GM06990 (cell line): ENCODE results near the gene ELANE.
"Not testable (repeated sequence)": the region's sequence is repeated elsewhere in the genome, so short reads cannot be mapped to it uniquely, and the experiment has no call there.

Experiments
- DNase-seq: peaks from one replicate; pipeline ENCODE4 v3.0.0-alpha.2; 2011; ENCODE audit not compliant: insufficient read length; ENCODE audit errors: extremely low read depth
- H3K27me3 ChIP-seq: replicated peaks from 2 replicates; pipeline ENCODE4 v1.6.0; 2011; ENCODE audit warnings: low read length; ENCODE audit not compliant: control insufficient read depth, insufficient read depth
- H3K36me3 ChIP-seq: 2 replicates; pipeline ENCODE4 v1.5.1; 2011; ENCODE audit warnings: low read length; ENCODE audit not compliant: control insufficient read depth, insufficient read depth
- H3K4me3 ChIP-seq: replicated peaks from 2 replicates; pipeline ENCODE4 v1.5.1; 2011; ENCODE audit warnings: low read depth, mild to moderate bottlenecking, control low read depth, low read length
- TF ChIP-seq, protein P1 (sequence below): IDR thresholded peaks from 2 replicates; pipeline ENCODE4 v1.5.1; 2011; ENCODE audit warnings: low read length, control low read depth, mild to moderate bottlenecking, inconsistent platforms; ENCODE audit not compliant: insufficient read depth, poor library complexity, severe bottlenecking

The ELANE gene

DNA sequence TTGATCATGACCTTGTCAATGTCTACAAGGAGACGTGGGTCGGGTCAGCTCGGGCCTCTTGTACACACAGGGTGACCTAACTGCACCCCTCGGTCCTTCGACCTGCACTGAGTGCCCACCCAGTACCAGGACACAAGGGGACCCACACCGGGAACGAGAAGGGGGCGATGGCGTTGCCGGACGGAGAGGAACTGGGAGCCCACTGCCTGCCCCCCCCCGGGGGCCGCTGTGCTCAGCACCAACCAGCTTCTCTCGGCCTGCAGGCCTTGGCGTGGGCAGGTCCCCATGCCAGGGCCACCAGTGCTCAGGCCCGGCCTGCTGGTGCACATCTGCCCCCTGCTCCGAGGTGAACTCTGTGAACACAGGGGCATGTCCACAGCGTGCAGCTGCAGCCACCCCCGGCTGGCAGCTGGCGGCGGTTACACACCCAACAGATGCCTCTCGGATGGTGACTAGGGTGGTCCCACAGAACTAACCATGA is 21.5 kb downstream of the ELANE start:
- Histone ChIP-seq H3K27me3 (no peaks in the 10 kb centered on the region), H3K4me3 (no peak overlapping the region), H3K36me3 (peaks cover 12% of the 10 kb centered on the region)
- DNase-seq = no peak
- TF ChIP-seq, protein P1, sequence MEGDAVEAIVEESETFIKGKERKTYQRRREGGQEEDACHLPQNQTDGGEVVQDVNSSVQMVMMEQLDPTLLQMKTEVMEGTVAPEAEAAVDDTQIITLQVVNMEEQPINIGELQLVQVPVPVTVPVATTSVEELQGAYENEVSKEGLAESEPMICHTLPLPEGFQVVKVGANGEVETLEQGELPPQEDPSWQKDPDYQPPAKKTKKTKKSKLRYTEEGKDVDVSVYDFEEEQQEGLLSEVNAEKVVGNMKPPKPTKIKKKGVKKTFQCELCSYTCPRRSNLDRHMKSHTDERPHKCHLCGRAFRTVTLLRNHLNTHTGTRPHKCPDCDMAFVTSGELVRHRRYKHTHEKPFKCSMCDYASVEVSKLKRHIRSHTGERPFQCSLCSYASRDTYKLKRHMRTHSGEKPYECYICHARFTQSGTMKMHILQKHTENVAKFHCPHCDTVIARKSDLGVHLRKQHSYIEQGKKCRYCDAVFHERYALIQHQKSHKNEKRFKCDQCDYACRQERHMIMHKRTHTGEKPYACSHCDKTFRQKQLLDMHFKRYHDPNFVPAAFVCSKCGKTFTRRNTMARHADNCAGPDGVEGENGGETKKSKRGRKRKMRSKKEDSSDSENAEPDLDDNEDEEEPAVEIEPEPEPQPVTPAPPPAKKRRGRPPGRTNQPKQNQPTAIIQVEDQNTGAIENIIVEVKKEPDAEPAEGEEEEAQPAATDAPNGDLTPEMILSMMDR = no peak

DNA sequence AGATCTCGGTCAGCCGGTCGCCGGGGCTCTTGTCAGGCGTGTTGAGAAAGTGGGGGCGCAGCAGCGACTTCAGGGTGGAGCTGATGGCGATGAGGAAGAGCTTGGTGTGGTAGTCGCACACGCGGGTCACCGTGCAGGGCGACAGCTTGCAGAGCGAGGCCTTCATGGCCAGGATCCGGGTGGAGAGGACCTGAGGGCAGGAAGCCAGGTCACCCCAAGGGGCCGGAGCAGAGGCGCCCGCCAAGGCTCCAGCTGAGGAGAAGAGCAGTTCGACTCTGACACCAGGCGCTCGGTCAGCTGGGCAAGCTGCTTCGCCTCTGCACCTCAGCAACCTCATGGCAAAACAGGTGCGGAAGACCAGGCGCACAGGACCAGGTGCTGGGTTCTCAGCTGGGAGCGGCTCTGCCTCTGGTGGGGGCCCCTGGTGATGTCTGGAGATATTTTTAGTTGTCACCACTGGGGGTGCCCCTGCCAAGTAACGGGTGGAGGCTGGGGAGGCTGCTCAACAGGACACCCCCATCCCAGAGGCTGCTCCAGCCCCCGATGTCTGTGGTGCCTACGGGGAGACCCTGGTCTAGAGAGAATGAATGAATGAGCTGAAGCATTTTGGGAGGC is 23.3 kb downstream of the ELANE start:
- peaks cover 11% of the 10 kb centered on the region for H3K36me3 ChIP-seq
- TF ChIP-seq, protein P1 = no peak
- DNase-seq = no peak
- H3K27me3 ChIP-seq = no peaks in the 10 kb centered on the region
- no peak overlapping the region for H3K4me3 ChIP-seq

DNA sequence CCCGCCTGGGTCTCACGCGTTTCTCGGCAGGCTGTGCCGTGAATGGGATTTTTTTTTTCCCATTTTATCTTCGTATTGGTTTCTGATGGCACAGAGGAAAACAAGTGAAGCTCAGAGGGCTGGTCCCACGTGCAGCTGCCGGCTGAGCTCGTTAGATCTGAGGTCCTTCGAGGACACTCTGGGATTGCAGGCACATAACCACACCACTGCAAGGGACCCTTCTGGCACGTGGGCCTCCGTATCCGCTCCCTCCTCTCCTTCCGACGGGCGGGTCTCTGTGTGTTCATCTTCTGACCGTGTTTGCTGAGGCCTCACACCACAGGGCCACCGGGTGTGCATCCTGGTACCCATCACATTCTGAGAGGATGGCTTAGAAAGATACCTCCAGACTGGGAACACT is 24.0 kb downstream of the ELANE start:
- Histone ChIP-seq H3K36me3 (peaks cover 8% of the 10 kb centered on the region), H3K4me3 (no peak overlapping the region), H3K27me3 (no peaks in the 10 kb centered on the region)
- TF ChIP-seq, protein P1 = no peak
- DNase-seq = no peak

DNA sequence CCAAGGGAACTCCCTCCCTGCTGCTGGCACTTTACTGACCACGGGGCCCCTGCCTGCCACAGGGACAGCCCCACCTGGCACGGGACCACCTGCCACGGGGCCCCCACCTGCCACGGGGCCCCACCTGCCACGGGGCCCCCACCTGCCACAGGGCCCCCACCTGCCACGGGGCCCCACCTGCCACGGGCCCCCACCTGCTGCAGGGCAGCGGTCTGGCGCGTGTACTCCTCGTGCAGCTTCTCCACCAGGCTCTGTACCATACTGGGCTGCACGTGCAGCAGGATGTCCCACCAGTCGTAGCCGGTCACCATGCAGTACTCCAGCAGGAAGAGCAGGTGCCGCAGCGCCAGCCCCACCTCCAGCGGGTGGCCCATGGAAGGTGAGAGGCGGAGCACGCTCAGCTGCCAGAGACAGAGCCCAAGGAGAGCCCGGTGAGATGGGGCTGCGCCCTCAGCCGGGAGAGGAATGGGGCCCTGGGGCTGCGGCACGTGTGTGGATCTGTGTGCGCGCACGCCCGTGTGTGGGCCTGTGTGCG is 24.7 kb downstream of the ELANE start:
- Histone ChIP-seq H3K27me3 (no peaks in the 10 kb centered on the region), H3K4me3 (no peak overlapping the region), H3K36me3 (peaks cover 11% of the 10 kb centered on the region)
- TF ChIP-seq, protein P1 = no peak
- no peak for DNase-seq

DNA sequence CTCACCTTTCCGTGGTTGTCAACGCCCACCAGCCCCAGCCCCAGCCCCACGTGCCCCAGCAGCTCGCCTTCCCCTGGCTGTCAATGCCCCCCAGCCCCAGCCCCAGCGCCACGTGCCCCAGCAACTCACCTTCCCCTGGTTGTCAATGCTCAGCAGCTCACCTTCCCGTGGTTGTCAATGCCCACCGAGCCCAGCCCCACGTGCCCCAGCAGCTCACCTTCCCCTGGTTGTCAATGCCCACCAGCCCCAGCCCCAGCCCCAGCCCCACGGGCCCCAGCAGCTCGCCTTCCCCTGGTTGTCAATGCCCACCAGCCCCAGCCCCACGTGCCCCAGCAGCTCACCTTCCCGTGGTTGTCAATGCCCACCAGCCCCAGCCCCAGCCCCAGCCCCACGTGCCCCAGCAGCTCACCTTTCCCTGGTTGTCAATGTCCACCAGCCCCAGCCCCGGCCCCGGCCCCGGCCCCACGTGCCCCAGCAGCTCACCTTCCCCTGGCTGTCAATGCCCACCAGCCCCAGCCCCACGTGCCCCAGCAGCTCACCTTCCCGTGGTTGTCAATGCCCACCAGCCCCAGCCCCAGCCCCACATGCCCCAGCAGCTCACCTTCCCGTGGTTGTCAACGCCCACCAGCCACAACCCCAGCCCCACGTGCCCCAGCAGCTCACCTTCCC is 26.0 kb downstream of the ELANE start:
- not testable (repeated sequence) for H3K27me3 ChIP-seq, H3K4me3 ChIP-seq, DNase-seq
- peaks cover 14% of the 10 kb centered on the region for H3K36me3 ChIP-seq

GRCh38 chr19:878751-879561 is 26.9 kb downstream of the ELANE start:
- not testable (repeated sequence) for H3K4me3 ChIP-seq, H3K27me3 ChIP-seq, DNase-seq
- peaks cover 20% of the 10 kb centered on the region for H3K36me3 ChIP-seq
